AG04449 (cell line): ENCODE results near the gene RNPEP.
"Not testable (repeated sequence)": the region's sequence is repeated elsewhere in the genome, so short reads cannot be mapped to it uniquely, and the experiment has no call there.

Experiments
- CTCF ChIA-PET: fragments of 350-600 bp; formaldehyde crosslinking; extraction: SDS; loops from one replicate; lab custom pipeline; 2021; ENCODE audit warnings: antibody characterized with exemption; lab: Yijun Ruan, JAX
- POLR2A ChIA-PET: fragments of 400-600, 350-600 bp; formaldehyde crosslinking; extraction: SDS; loops from one replicate; lab custom pipeline; 2020; ENCODE audit warnings: antibody characterized with exemption, inconsistent platforms; lab: Yijun Ruan, JAX
- DNase-seq: peaks from one replicate; pipeline ENCODE4 v3.0.0-alpha.2; 2010; ENCODE audit warnings: low read depth, low spot score
- H3K4me3 ChIP-seq: 2 replicates; pipeline ENCODE4 v1.5.1; 2011; ENCODE audit warnings: low read depth, mild to moderate bottlenecking, control low read depth, low read length
- CTCF ChIP-seq: IDR thresholded peaks from one replicate; pipeline ENCODE4 v1.5.1; 2011; ENCODE audit warnings: mild to moderate bottlenecking, moderate library complexity, low read length, control low read depth, inconsistent platforms; ENCODE audit not compliant: insufficient read depth; ENCODE audit errors: missing control alignments

The RNPEP gene

GRCh38 chr1:201939574-201939973 is 42.9 kb upstream of the RNPEP start:
- TF ChIP-seq CTCF, result no peak
- ChIA-PET POLR2A (interaction anchor here (1.1 kb wide), 1 partner anchor 44 kb away, joined by 3 read pairs; no protein-coding TSS in a partner anchor), CTCF (interaction anchor here (1.7 kb wide), 1 partner anchor 44 kb away, joined by 7 read pairs; no protein-coding TSS in a partner anchor)

GRCh38 chr1:201940316-201940715 is 42.1 kb upstream of the RNPEP start:
- POLR2A ChIA-PET, H3K4me3 ChIP-seq, DNase-seq: not testable (repeated sequence)
- CTCF ChIA-PET, result interaction anchor here (0.7 to 2.1 kb wide), 3 partner anchors 34 to 44 kb away, joined by 3 to 12 read pairs (median 7); no protein-coding TSS in a partner anchor

More at GRCh38 chr1:201939574-201939973, 42.9 kb upstream of the RNPEP start:
- DNase-seq, result no peak
- no peak overlapping the region for H3K4me3 ChIP-seq

- no peak for DNase-seq
- peak overlapping the region; percentile 43 for H3K4me3 ChIP-seq
- no peak for TF ChIP-seq CTCF
- POLR2A ChIA-PET, result no interaction called here
- CTCF ChIA-PET, result interaction anchor here (1.3 to 2.1 kb wide), 3 partner anchors 11 to 46 kb away, joined by 3 to 12 read pairs (median 3); no protein-coding TSS in a partner anchor
Measured at GRCh38 chr1:201941420-201942128, 40.9 kb upstream of the RNPEP start.

GRCh38 chr1:201942129-201942495 is 40.3 kb upstream of the RNPEP start:
- ChIA-PET CTCF (interaction anchor here (1.3 to 2.1 kb wide), 3 partner anchors 10 to 46 kb away, joined by 3 to 12 read pairs (median 3); no protein-coding TSS in a partner anchor), POLR2A (no interaction called here)
- no peak for TF ChIP-seq CTCF
- no peak for DNase-seq
- peak overlapping the region; percentile 43 for H3K4me3 ChIP-seq

- no peak for TF ChIP-seq CTCF
- no peak for DNase-seq
- CTCF ChIA-PET, result interaction anchor here (0.6 to 3.5 kb wide), 6 partner anchors 9 to 66 kb away, joined by 3 to 63 read pairs (median 6); partner anchors contain the start of gene TIMM17A
- peak overlapping the region; percentile 85 for H3K4me3 ChIP-seq
- POLR2A ChIA-PET, result interaction anchor here (0.9 to 1.4 kb wide), 2 partner anchors 26 to 38 kb away, joined by 3 to 5 read pairs; no protein-coding TSS in a partner anchor
Measured at GRCh38 chr1:201944002-201944401, 38.4 kb upstream of the RNPEP start.

- no peak for TF ChIP-seq CTCF
- ChIA-PET CTCF (interaction anchor here (1.1 to 3.5 kb wide), 13 partner anchors 10 to 92 kb away, joined by 3 to 63 read pairs (median 7); partner anchors contain the start of gene TIMM17A), POLR2A (interaction anchor here (0.9 to 2.8 kb wide), 5 partner anchors 27 to 49 kb away, joined by 3 to 22 read pairs (median 5); partner anchors contain the start of gene RNPEP)
- H3K4me3 ChIP-seq, result peak overlapping the region; percentile 85
- no peak for DNase-seq
Measured at GRCh38 chr1:201944639-201945038, 37.8 kb upstream of the RNPEP start.
